ENCODE measurements around the gene ATG16L2. TPM values are rescaled to one million over a fixed set of nuclear protein-coding genes. Genes with fewer than 3 reads are reported as not detected.
A peak's percentile ranks its signal among the peaks of the same experiment; 100 is the strongest.

The ATG16L2 gene
- total and polyA plus RNA-seq, 9 of the 15 experiments (the other 6 are each of a cell fraction or from before 2014, with no cell fraction given) = 0.18 to 11.2 (median 6.2) TPM

- no peak for TF ChIP-seq DACH1 (IDR thresholded peaks at IDR 0.05; ENCODE audit: partially characterized antibody)
- no peak for TF ChIP-seq TBP (optimal IDR thresholded peaks at IDR 0.05; ENCODE audit: low read depth, low read length)
- peak; percentile 61; the same call in 1 of the 2 replicates for TF ChIP-seq ADNP (tag; IDR thresholded peaks at IDR 0.05)
- peak; percentile 88 for TF ChIP-seq BCOR (IDR thresholded peaks at IDR 0.05)
- no peak for TF ChIP-seq ZNF224 (CRISPR knock-in tag; IDR thresholded peaks at IDR 0.05)
- no peak for TF ChIP-seq FOXM1 (IDR thresholded peaks at IDR 0.05; ENCODE audit: low read depth)
- no peak for TF ChIP-seq FOXM1 (CRISPR knock-in tag; IDR thresholded peaks at IDR 0.05; ENCODE audit: low read depth)
- peak; percentile 75; the same call in 1 of the 2 replicates for TF ChIP-seq SMARCA5 (IDR thresholded peaks at IDR 0.05)
- TF ChIP-seq SPI1 (IDR thresholded peaks at IDR 0.05; ENCODE audit: borderline replicate concordance, low read depth, low read length) = no peak
- no peak for TF ChIP-seq CC2D1A (IDR thresholded peaks at IDR 0.05)
- no peak for TF ChIP-seq ZNF280B (CRISPR knock-in tag; IDR thresholded peaks at IDR 0.05)
- no peak for TF ChIP-seq E2F4 (CRISPR knock-in tag; IDR thresholded peaks at IDR 0.05; ENCODE audit: low read depth)
- no peak for TF ChIP-seq SUPT5H (IDR thresholded peaks at IDR 0.05)
- no peak for TF ChIP-seq BRCA1 (IDR thresholded peaks at IDR 0.05)
- TF ChIP-seq BRCA1 (CRISPR knock-in tag; IDR thresholded peaks at IDR 0.05) = no peak
- no peak for TF ChIP-seq MAFG (tag; conservative IDR thresholded peaks at IDR 0.05)
- TF ChIP-seq ZBTB34 (CRISPR knock-in tag; IDR thresholded peaks at IDR 0.05) = no peak
- no peak for TF ChIP-seq SNAPC5 (CRISPR knock-in tag; IDR thresholded peaks at IDR 0.05)
- no peak for TF ChIP-seq TCF15 (CRISPR knock-in tag; IDR thresholded peaks at IDR 0.05)
- no peak for TF ChIP-seq NKRF (IDR thresholded peaks at IDR 0.05; ENCODE audit: borderline replicate concordance)
- no peak for TF ChIP-seq ZNF583 (CRISPR knock-in tag; IDR thresholded peaks at IDR 0.05)
- no peak for TF ChIP-seq NR2C2 (CRISPR knock-in tag; IDR thresholded peaks at IDR 0.05)
- no peak for TF ChIP-seq NR2C2 (tag; IDR thresholded peaks at IDR 0.05)
- TF ChIP-seq RBM25 (IDR thresholded peaks at IDR 0.05; ENCODE audit: low read depth, low read length, severe bottlenecking) = peak; percentile 92
- TF ChIP-seq ZFP1 (CRISPR knock-in tag; IDR thresholded peaks at IDR 0.05) = no peak
Measured at GRCh38 chr11:72767203-72768062, 46.8 kb upstream of the ATG16L2 start (continued).

Data from K562 (cell line).